ENCODE data around the gene SSH2.
"Not testable (repeated sequence)": the region's sequence is repeated elsewhere in the genome, so short reads cannot be mapped to it uniquely, and the experiment has no call there.

SSH2 gene

GRCh38 chr17:29885031-29885640, 44.9 kb downstream of the SSH2 start:
- DNase-seq: peak; percentile 60
- in situ Hi-C loops (cut with MboI; ENCODE audit: low pct_unique_long_range_greater_than_20kb, low sequenced_read_pairs): no loop called here

- in situ Hi-C loops (cut with MboI; ENCODE audit: low pct_unique_long_range_greater_than_20kb, low sequenced_read_pairs): no loop called here
- no peak for DNase-seq
Observed at GRCh38 chr17:29883497-29883896, 46.5 kb downstream of the SSH2 start.

GRCh38 chr17:29881256-29881655, 48.8 kb downstream of the SSH2 start:
- no peak for DNase-seq
- in situ Hi-C loops (cut with MboI; ENCODE audit: low pct_unique_long_range_greater_than_20kb, low sequenced_read_pairs): no loop called here

GRCh38 chr17:29880031-29880430, 50.0 kb downstream of the SSH2 start:
- in situ Hi-C loops (cut with MboI; ENCODE audit: low pct_unique_long_range_greater_than_20kb, low sequenced_read_pairs): no loop called here
- DNase-seq: no peak

GRCh38 chr17:29874931-29875596, 55.0 kb downstream of the SSH2 start:
- DNase-seq: no peak
- in situ Hi-C loops (cut with MboI; ENCODE audit: low pct_unique_long_range_greater_than_20kb, low sequenced_read_pairs): no loop called here

- DNase-seq: peak; percentile 74
- in situ Hi-C loops (cut with MboI; ENCODE audit: low pct_unique_long_range_greater_than_20kb, low sequenced_read_pairs): not testable (repeated sequence)
Observed at GRCh38 chr17:29874358-29874757, 55.7 kb downstream of the SSH2 start.

GRCh38 chr17:29873476-29873875, 56.6 kb downstream of the SSH2 start:
- in situ Hi-C loops (cut with MboI; ENCODE audit: low pct_unique_long_range_greater_than_20kb, low sequenced_read_pairs): no loop called here
- DNase-seq: no peak

GRCh38 chr17:29870836-29871465, 59.1 kb downstream of the SSH2 start:
- DNase-seq: no peak
- in situ Hi-C loops (cut with MboI; ENCODE audit: low pct_unique_long_range_greater_than_20kb, low sequenced_read_pairs): no loop called here

- no peak for DNase-seq
- in situ Hi-C loops (cut with MboI; ENCODE audit: low pct_unique_long_range_greater_than_20kb, low sequenced_read_pairs): no loop called here
Observed at GRCh38 chr17:29867643-29868181, 62.3 kb downstream of the SSH2 start.

GRCh38 chr17:29866746-29867404, 63.2 kb downstream of the SSH2 start:
- no peak for DNase-seq
- in situ Hi-C loops (cut with MboI; ENCODE audit: low pct_unique_long_range_greater_than_20kb, low sequenced_read_pairs): no loop called here

- DNase-seq: no peak
- in situ Hi-C loops (cut with MboI; ENCODE audit: low pct_unique_long_range_greater_than_20kb, low sequenced_read_pairs): no loop called here
Observed at GRCh38 chr17:29864615-29865014, 65.4 kb downstream of the SSH2 start.

GRCh38 chr17:29864123-29864522, 65.9 kb downstream of the SSH2 start:
- DNase-seq; in situ Hi-C loops (cut with MboI; ENCODE audit: low pct_unique_long_range_greater_than_20kb, low sequenced_read_pairs): not testable (repeated sequence)

GRCh38 chr17:29862951-29863350, 67.1 kb downstream of the SSH2 start:
- no peak for DNase-seq
- in situ Hi-C loops (cut with MboI; ENCODE audit: low pct_unique_long_range_greater_than_20kb, low sequenced_read_pairs): no loop called here

- in situ Hi-C loops (cut with MboI; ENCODE audit: low pct_unique_long_range_greater_than_20kb, low sequenced_read_pairs): no loop called here
- no peak for DNase-seq
Observed at GRCh38 chr17:29862127-29862526, 67.9 kb downstream of the SSH2 start.

GRCh38 chr17:29859445-29859844, 70.6 kb downstream of the SSH2 start:
- in situ Hi-C loops (cut with MboI; ENCODE audit: low pct_unique_long_range_greater_than_20kb, low sequenced_read_pairs); DNase-seq: not testable (repeated sequence)

GRCh38 chr17:29857823-29858222, 72.2 kb downstream of the SSH2 start:
- DNase-seq: no peak
- in situ Hi-C loops (cut with MboI; ENCODE audit: low pct_unique_long_range_greater_than_20kb, low sequenced_read_pairs): no loop called here

GRCh38 chr17:29857105-29857504, 72.9 kb downstream of the SSH2 start:
- in situ Hi-C loops (cut with MboI; ENCODE audit: low pct_unique_long_range_greater_than_20kb, low sequenced_read_pairs): not testable (repeated sequence)

GRCh38 chr17:29855686-29856085, 74.3 kb downstream of the SSH2 start:
- DNase-seq: no peak
- in situ Hi-C loops (cut with MboI; ENCODE audit: low pct_unique_long_range_greater_than_20kb, low sequenced_read_pairs): no loop called here

More at GRCh38 chr17:29857105-29857504, 72.9 kb downstream of the SSH2 start:
- not testable (repeated sequence) for DNase-seq

GRCh38 chr17:29848737-29849136, 81.3 kb downstream of the SSH2 start:
- in situ Hi-C loops (cut with MboI; ENCODE audit: low pct_unique_long_range_greater_than_20kb, low sequenced_read_pairs): no loop called here
- no peak for DNase-seq

Measured in KBM-7 (cell line).